ENCODE results near the gene CHP1.

DNA sequence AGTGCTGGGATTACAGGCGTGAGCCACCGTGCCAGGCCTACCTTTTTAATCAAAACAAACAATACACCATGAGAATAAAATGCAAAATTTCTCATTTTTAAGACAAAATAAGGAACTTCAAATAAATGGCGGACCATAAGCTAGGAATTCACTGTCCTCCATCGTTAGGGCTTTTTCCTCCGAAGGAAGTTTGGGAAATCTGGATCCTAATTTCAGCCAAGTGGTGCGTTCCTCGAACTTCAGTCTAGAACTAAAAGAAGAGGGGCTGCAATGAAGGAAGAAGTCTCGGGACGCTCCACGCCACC is 771 bp upstream of the CHP1 start:
- no peak for TF ChIP-seq POLR2AphosphoS5 (IDR thresholded peaks at IDR 0.05)
- TF ChIP-seq, protein P1, sequence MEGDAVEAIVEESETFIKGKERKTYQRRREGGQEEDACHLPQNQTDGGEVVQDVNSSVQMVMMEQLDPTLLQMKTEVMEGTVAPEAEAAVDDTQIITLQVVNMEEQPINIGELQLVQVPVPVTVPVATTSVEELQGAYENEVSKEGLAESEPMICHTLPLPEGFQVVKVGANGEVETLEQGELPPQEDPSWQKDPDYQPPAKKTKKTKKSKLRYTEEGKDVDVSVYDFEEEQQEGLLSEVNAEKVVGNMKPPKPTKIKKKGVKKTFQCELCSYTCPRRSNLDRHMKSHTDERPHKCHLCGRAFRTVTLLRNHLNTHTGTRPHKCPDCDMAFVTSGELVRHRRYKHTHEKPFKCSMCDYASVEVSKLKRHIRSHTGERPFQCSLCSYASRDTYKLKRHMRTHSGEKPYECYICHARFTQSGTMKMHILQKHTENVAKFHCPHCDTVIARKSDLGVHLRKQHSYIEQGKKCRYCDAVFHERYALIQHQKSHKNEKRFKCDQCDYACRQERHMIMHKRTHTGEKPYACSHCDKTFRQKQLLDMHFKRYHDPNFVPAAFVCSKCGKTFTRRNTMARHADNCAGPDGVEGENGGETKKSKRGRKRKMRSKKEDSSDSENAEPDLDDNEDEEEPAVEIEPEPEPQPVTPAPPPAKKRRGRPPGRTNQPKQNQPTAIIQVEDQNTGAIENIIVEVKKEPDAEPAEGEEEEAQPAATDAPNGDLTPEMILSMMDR (IDR thresholded peaks at IDR 0.05 in 8 of 11, conservative IDR thresholded peaks at IDR 0.05 in 3 of 11): no peak
